HG03039 (cell line): Measurements from ENCODE around the gene ACOT7.

ENCODE experiments used
- ATAC-seq: cut with Tn5 transposase; IDR thresholded peaks from one replicate; pipeline ENCODE4 v1.9.1; 2021; ENCODE audit warnings: mild to moderate bottlenecking, moderate library complexity; ENCODE audit not compliant: unreplicated experiment

ACOT7 gene

DNA sequence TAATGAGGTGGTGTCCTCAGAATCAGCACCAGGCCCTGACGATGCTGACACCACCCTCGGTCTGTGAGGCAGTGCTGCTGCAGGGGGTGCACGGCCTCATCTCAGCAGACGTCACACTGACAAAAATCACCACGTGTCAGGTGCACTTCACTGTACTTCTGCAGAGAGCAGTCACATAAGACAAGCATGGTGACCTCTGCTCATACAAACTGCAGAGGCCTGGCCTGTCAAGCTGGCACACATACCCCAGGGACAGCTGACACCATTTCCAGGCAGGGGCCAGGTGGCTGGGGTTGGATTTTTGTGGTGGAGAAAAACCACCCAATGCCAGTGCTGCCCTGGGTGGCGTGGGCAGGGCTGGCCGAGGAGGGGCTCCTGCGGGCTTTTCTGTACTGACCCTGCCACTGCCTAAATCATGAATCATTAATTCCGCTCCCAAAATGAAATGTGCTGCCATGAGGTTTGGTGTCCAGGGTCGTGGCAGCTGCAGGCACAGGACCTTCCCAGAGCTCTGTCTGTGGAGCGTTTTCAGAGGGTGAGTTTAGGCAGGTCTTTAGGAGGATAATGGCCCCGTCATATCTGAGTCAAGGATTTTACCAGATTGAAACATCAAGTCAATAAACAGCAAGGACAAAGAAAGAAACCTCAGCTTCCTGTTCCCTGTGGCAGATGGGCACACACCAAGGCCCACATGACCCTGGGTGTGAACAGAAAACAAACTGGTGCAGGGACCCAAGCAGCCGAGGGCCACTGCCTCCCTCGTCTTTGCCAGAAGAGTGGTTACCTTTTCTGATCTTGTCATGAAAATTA, 99.3 kb downstream of the ACOT7 start:
- ATAC-seq, result no peak

DNA sequence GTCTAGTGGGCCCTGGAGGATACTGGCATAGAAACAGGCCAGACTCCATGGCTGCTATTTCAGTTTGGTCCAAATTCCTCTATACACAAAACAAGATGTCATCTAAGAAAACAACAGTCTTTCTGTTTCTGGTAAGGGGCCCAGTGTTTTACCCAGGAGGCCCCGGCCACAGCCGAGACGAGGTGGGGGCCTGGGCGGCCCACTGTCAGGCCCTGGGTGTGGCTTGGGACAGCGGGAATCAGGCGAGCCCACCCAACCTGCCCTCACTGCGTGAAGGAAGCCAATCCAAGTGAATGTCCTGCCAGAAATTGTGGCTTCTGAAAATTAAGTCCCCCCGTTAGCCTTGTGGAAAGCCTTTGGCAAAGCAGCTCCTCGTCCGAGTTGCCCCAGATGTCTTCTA, 101.5 kb downstream of the ACOT7 start:
- ATAC-seq, result no peak

DNA sequence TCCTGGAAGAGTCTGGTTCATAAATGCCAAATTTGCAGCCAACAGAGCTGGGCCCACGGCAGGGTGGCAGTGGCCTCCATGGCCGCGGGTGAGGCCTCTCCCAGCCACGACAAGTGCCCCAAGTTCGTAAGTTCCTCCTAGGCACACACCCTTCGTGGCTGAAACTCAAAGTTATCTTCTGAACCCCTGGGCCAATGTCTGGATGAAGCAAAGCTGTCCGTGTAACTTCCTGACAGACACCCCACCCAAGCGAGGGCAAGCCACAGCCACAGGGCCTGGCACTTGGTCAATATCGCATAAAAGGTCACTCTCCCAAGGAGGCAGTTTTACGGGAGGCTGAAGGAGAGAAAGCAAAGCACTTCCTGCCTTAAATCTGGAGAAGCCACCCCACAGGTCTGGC, 104.9 kb downstream of the ACOT7 start:
- no peak for ATAC-seq

DNA sequence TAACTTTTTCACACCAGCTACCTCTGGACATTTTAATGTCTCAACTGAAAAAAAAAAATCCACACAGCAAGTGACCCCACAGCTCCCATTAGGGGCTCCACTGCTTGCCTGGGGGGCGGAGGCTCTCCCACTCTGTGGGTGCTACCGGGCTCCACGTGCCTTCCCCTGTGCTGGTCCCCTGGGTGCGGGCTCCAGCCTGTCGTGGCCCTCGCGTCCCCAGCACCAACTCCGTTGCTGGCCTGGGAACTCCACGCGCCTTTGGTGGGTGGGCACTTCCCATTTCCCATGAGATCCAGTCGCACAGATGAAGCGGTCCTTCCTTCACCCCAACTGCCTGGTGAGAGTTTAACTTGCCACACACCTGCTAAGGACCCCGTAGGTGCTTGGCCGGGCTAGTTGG, 105.5 kb downstream of the ACOT7 start:
- no peak for ATAC-seq

DNA sequence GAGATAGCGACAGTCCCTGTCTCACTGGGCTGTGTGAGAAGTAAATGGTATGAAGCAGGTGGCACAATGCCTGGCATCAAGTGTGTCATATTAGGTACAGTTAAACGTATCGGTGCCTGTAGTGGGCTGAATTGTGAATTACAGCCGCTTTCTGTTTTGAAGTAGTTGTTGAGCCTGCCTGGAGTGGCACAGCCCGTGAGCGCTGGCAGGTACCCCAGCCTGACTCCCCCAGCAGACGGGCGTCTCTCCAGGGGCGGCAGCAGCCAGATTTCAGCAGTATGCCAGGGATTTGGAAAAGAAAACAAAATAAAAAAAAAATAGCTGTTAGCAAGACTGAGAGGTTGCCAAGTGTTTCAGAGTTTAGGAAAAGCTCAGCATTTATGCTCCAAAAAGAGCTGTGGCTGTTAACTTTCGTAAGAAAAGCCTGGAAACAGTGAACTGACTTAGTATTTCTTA, 106.1 kb downstream of the ACOT7 start:
- ATAC-seq, result no peak

DNA sequence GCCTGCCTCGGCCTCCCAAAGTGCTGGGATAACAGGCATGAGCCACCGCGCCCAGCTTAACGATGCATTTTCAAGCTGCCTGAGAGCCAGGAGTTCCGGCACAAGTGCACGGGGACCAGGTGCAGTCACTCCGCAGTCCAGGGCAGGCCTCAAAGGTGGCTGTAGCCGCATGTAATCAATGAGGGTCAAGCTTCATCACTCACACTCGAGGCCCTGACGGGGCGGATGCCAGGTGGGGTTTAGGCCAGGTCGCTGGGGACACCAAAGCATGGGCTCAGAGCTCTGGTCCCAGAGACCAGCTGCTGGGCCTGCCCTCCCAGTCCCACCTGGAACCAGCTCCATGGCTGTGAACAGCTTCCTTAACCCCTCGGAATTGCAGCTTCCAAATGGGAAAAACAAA, 106.5 kb downstream of the ACOT7 start:
- no peak for ATAC-seq

DNA sequence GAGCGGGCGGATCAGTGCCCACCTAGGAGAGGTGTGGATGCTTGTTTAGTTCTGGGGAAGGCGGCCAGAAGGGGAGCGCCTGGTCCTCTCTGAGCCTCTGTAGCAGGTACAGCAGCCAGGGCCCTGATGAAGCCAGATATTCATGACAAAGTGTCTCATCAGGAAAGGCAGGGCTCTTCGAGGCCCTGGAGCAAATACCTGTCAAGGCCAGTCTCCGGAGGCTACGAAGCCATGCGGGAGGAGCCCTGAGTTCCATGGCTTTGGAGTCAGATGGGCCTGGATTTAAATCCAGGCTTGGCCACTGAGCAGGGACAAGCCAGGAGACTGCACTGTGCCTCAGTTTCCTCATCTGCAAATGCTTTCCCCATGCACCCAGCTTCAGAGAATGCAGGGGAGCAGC, 107.3 kb downstream of the ACOT7 start:
- ATAC-seq, result no peak

DNA sequence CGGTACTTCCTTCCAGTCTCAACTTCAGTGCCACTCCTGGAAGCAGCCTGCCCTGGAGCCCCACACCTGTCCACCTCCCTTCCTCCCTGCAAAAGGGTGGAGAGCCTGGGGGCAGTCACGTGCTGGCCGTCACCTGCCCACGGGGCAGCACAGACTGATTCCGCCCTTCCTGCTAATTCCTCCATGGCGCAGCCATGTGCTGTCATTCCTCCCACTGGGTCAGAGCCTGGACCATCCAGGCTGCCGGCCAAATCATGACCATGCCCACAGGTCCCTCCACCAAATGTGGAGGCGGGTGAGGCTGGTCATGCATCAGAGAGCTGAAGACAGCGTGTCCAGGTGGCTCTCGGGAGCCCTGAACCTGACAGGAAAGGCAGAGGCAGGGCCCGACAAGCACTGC, 108.2 kb downstream of the ACOT7 start:
- no peak for ATAC-seq

DNA sequence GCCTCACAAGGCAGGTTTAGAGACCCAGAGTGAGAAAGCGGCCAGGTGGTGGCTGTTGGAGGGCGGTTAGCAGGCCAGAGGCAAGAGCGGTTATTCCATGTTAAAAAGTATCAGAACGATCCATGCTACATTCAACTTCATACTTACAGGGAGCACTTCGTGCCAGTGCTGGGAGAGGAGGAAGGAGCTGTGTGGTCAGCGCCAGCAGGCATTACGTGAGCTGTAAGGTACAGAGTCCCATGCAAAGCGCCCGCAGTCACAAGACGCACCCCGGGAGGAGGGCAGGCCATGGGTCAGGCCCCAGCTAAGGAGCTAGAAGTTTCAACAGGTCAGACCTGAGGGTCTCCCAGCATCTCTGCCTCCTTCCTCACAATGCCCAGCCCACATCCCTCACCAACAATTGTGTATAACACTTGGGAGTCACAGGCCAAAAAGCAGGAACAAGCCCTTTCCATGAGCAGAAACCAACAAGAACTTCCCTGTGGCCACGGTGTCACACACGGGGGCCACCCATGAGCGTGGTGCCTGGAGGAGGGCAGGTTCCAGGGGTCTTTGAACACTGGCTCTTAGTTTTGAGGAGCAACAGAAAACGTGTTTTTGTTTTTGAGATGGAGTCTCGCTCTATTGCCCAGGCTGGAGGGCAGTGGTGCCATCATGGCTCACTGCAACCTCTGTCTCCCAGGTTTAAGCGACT, 110.8 kb downstream of the ACOT7 start:
- no peak for ATAC-seq

DNA sequence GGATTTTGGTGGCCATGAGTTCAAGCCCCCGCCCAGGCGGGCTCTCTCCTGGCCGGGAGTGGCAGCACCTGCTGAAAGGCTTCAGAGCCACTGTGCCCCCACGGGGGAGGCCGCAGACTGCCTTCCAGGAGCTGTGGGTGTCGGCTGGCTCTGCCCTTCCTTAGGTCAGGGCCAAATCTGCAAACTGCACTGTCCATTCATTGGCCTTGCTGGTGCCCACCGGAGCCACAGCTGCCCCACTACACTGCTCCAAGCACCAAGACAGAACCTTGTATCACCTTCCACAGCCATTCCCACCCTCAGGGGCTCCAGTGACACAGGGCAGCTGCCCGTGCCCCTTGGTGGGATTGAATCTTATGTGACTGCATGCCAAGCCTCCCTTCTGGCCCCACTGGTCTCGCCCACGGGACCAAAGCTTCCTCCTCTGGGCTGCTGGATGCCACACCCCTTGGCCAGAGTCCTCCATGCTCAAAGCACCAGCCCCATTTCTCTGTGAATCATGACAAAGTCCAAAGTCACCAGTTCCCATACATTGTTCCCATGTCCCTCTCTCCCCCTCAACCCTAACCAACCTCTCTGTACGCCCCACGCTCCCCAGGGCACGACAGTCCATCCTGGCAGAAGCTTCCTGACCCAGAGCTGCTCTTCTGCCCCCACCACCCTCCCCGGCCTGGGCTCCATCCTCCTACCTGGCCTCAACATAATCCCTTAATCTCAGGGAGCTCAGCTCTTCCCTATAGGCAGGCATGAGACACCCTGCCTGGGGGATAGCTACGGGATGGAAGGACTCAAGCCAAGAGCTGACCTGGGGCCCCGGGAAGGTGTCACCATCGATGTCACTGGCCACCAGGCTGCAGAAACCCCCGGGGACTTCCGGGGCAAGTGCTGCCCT, 111.8 kb downstream of the ACOT7 start:
- ATAC-seq, result no peak

DNA sequence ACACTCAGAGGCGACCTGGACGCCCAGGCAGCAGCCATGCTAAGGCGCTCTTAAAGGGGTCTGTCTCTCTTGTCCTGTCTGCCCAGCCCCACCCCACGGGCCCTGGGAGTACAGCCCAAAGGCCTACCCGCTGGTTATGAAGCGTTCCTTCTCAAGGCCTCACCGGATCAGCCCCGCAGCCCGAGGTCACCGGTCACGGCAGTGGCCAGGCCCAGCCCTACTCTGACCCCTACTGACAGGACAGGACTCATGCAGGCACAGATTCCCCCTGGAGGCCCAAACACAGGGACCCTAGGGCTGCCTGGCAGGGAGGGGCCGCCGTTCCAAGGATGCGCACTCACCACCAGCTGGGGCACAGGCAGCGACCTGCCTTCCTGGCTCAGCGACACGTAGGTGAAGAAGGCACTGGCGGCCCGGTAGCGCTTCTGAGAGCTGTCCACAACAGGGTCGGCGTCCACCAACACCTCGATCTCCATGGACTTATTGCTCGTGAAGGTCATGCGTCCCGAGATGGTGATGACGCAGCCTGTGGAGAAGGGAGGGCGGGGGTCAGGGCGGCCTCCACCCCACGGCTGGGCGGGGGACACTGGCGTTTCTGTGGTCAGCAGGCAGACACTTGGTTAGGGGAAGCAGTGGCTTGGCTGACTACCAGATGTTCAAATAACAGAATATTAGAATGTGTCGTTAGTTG, 112.7 kb downstream of the ACOT7 start:
- no peak for ATAC-seq

DNA sequence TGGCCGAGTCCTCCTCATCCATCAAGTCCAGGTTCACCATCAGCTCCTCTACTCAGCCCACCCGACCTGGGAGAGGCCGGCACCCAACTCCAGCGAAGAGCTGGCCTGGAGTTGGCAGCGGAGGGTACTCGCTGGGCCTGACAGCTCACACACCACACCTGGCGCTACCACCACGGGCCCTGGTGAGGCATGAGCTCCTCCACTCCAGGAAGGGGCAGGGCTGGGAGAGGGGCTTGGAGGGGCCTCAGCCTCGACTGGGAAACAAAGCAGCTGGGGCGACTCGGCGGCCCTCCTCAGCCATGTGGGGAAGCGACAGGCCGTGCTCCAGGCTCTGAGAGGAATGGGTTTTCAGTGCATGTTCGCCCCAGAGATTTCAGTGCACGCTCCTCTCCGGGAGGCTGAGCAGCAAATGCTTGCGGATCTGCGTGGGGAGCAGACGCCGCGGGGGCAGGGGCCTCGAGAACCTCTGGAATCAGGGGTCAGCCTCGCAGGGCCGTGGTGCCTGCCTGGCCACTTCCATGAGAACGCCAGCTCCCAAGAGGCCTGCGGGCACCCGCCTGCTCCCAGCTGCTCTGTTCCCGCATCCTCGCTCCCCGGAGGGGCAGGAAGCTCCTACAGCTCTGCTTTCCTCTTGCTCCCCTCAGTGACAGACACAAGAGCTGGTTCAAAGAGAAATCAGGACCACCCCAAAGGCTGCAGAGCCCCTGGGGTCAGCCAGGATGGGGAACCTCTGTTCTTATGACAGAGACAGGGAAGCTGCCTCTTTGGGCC, 113.8 kb downstream of the ACOT7 start:
- no peak for ATAC-seq

DNA sequence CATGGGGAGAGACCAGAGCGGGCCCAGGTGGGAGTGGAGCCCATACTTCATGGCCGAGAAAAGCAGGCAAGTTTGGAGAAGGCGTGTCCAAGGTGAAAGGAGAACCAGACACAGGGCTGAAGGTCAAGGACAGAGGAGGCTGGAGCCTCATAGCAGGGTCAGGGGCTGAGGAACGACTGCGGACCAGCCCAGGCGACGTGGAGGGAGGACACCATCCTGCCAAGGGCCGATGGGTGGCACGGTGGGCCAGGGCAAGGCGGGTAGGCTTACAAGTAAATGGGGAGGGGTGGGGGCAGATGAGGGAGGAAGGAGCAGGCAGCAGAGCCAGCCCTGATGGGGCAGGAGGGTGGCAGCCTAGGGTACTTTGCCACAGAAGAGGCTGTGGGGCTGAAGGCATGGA, 114.5 kb downstream of the ACOT7 start:
- no peak for ATAC-seq

DNA sequence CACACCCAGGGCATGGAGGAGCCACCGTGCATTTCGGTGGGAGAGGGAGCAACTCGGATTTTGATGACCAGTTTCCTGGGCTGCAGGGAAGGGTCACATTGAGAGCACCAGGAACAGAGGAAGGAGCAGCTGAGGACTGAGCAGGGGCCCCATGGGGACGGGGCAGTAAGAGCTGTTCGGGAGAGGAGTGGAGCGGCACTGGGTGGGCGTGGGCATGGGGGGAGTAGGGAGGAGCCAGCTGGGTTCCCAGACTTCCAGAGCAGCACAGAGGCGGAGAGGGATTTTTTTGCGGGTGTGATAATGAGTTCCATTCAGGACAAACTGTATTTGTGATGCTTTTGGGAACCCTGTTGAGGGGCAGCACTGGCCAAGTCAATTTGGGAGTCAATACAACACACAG, 115.3 kb downstream of the ACOT7 start:
- ATAC-seq, result no peak

DNA sequence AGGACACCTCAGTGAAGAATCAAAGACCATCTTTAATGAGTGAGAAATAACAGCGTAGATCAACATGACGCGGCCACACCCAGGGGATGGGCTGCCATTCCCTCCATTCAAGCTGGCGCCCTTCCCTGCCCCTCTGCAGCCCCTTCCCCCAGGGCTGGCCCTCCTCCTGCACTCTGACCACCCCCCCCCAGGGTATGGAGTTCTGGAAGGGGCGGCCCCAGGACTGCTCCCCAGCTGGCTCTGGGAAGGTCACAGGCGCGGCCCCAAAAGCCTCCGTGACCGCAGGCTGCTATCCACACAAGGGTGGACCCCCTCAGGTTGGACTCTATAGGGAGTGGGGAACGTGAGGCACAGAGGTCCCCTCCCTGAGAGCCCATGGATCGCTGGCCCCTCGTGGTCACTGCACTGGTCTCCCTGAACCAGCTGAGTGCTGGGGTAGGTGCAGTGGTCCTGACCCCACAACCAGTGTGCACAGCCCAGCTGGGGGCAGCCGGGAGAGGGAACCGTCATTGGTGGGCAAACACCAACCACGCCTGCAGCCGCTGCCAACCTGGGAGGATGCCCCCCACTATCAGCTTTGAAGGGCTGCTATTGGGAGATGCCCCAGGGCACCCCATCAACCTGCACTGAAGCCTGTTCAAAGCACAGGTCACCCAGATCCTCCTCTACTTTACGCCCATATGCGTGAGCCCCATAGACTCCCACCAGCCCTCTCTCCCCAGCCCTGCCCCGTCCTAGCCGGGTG, 116.6 kb downstream of the ACOT7 start:
- no peak for ATAC-seq

DNA sequence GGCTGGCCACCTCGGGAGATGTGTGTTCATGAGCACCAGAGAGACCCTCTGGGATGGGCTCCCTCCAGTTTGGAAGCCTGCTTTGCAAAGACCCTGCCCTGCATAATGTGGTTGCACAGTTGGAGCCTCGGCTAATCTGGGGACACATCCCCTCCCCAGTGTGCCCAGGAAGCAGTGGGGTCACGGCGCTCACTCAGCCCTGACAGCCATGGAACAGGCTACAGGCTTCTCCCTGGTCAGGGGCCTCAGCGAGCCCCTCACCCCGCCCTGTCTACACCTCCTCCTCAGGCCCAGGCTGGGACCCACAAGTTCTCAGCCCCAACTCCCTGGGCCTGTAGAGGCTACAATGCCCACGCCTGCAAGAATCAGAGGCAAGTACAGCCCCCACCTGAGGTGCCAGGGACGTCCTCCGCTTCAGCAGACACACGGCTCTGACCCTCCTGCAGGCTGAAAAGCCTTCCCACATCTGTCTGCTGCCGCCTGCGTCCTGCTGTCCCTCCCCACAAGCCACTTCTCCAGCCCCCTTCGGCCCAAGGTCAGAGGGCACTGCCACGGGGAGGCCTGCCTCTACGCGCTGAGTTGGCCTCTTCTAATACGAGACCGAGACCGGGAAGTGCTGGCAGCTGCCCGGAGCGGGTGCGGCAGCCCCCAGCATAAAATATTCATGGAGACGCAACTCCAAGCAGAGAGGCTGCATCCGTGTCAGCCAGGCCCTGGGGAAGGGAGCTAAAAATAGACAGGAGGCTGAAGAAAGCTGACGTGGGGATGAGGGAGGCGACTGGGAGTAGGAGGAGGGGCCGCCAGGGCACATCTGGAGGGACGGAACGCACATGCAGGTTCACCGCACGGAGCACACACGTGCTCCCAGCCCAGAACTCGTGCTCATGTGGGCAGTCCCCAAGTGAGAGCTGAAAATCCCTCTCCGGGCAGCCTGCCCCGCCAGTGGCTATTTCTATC, 117.5 kb downstream of the ACOT7 start:
- no peak for ATAC-seq

DNA sequence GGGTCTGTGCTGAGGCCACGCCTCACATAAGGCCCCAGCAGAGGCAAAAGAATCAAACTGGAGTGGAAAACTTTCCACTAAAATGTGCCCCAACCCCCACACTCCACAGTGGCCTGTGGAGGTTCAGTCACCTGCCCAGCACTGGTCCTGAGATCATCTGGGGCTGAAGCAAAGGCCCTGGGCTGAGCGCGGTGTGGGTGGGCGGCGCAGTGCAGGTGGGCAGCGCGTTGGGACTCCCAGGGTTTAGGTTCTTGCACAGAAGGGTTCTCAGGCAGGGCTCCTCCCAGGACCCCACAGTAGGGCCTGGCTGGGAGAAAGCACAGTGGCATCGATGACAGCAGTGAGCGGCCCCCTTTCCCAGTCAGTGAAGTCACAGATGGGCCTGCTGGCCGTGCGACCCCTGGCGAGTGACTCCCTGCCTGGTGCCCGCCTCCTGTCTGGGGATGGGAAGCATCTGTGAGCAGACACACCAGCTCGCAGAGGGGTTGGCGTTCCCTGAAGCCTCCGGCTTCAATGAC, 118.9 kb downstream of the ACOT7 start:
- no peak for ATAC-seq

DNA sequence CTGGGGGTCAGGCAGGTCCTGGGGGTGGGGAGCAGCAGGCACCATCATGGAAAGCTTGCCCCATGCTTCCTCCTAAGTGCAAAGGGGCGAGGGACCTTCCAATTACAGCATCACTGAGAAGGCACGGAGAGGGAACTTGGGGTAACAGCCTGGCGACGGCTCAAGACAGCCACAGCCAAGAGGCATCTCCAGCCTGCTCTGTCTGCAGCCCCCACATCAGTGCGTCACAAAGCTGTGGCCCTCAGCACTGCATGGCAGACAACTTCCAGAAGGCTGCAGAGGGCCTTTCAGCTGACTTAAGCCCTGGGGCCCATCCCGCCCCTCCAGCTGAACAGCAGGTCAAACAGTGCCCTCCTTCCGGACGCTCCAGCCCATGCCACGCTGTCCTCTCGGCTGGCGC, 119.5 kb downstream of the ACOT7 start:
- ATAC-seq, result no peak
